Epithelial cell of proximal tubule (primary cell): ENCODE results near the gene SLC25A26. TPM values are rescaled to one million over a fixed set of nuclear protein-coding genes. Genes with fewer than 3 reads are reported as not detected.

Experiments used
- DNase-seq: peaks from one replicate; pipeline ENCODE4 v3.0.0-alpha.2; 2011; ENCODE audit warnings: low read depth
- H3K4me3 ChIP-seq: 2 replicates; pipeline ENCODE4 v1.5.1; 2011; ENCODE audit warnings: low read depth, mild to moderate bottlenecking, low read length
- total RNA-seq: library from RNA; depleted of rRNA; stranded (reverse); fragments of >200 nt; gene quantifications from 2 replicates; pipeline ENCODE4 v1.2.3, GENCODE V29; 2015
- TF ChIP-seq, protein P1 (sequence below): conservative IDR thresholded peaks from 2 replicates; pipeline ENCODE4 v1.5.1; 2012; ENCODE audit warnings: low read depth, mild to moderate bottlenecking, low read length

Gene SLC25A26
- total RNA-seq, 1 donor from 2014 or later = 16.2 TPM

DNA sequence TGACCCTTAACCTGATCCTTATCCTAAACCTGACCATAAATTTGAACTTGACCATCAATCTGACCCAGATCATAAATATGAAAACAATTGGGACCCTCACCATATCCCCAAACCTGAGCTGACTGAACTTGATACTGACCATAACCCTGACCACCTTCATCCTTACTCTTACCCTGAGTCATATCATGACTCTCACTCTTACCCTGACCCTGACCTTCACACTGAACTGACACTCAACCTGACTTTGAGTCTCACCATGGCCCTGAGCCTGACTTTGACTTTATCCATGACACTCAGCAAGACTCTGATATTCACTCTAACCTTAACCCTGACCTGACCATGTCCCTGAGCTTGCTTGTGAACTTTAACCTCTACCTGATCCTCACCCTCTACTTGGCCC is 34.3 kb upstream of the SLC25A26 start:
- no peak for DNase-seq
- TF ChIP-seq, protein P1, sequence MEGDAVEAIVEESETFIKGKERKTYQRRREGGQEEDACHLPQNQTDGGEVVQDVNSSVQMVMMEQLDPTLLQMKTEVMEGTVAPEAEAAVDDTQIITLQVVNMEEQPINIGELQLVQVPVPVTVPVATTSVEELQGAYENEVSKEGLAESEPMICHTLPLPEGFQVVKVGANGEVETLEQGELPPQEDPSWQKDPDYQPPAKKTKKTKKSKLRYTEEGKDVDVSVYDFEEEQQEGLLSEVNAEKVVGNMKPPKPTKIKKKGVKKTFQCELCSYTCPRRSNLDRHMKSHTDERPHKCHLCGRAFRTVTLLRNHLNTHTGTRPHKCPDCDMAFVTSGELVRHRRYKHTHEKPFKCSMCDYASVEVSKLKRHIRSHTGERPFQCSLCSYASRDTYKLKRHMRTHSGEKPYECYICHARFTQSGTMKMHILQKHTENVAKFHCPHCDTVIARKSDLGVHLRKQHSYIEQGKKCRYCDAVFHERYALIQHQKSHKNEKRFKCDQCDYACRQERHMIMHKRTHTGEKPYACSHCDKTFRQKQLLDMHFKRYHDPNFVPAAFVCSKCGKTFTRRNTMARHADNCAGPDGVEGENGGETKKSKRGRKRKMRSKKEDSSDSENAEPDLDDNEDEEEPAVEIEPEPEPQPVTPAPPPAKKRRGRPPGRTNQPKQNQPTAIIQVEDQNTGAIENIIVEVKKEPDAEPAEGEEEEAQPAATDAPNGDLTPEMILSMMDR = no peak
- H3K4me3 ChIP-seq = no peak overlapping the region

DNA sequence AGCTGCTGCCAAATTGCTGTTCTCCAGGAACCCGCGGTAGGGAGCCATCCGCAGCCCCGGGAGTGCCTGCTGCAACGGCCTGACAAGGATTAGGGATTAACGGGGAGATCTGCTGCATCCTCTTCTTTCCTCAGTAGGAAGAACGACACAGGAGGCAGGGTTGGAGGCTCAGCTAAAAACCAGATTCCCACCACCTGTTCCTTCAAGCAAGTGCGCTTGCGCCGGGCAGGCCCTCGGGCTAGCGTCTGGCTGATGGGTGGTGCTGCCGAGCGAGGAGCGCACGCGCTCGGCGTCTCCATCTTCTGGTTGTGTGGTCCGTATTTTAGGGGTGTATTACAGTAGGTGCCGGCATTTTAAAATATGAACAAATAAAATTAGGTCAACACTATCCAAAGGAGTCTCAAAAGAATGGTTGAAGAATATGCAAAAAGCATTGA is 25.4 kb upstream of the SLC25A26 start:
- DNase-seq = peak; percentile 4
- H3K4me3 ChIP-seq = peak overlapping the region; percentile 43
- TF ChIP-seq, protein P1 = peak; percentile 38

DNA sequence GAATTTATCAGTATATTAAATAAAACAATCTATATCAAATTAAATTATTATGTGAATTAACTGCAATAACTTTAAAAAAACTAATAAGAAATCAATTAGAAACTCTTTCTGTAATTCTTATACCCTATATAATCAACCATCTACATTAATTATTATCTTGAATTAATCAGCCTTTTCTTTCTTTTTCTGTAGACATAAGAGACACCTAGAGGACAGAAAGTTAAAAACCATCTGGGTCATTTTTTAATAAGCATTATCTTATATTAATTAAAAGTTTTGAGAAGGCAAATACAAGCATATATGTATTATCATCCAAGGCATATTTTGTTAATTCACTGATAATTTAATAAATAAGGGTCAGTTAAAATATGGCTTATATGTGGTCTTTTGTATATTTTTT is 24.2 kb upstream of the SLC25A26 start:
- no peak for DNase-seq
- H3K4me3 ChIP-seq = no peak overlapping the region
- TF ChIP-seq, protein P1 = no peak

DNA sequence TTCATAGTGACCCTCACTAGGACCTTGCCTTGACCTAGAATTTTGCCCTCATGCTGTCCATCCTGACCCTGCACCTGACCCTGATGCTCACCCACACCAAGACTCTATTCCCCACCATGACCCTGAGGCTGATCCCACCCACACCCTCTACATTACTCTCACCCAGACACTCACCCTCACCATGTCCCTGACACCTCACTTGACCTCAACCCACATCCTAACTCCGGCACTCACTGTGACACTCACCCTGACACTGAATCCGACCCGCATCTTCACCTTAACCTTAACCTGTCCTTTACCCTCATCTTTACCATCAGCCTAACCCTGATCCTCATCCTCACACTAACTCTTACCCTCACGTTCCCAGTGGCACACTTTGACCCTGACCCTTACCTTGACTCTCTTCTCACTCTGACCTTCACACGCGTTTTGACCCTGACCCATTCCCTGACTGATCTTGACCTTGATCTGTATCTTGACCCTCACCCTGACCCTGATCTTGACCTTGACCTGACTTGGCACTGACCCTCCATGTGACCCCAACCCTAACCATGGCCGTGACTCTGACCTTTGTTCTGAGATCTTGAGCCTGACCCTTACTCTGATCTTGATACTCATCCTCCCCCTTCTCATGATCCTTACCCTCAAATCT is 22.2 kb upstream of the SLC25A26 start:
- H3K4me3 ChIP-seq = no peak overlapping the region
- DNase-seq = no peak
- TF ChIP-seq, protein P1 = no peak

DNA sequence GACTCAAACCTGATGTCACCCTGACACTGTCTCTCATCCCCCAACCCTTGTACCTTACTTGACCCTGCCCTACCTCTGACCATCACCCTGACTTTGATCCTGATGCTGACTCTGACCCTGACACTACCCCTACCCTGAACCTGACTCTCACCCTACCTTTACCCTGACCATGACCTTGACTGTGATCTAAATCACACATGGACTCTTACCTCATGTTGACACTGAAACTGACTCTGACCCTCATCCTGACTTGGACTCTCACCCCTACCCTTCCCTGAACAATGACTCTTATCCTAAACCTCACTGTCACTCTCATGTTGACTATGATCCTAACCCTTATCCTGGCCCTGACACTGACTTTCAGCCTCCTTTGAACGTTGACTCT is 21.7 kb upstream of the SLC25A26 start:
- TF ChIP-seq, protein P1 = no peak
- no peak overlapping the region for H3K4me3 ChIP-seq
- DNase-seq = no peak

DNA sequence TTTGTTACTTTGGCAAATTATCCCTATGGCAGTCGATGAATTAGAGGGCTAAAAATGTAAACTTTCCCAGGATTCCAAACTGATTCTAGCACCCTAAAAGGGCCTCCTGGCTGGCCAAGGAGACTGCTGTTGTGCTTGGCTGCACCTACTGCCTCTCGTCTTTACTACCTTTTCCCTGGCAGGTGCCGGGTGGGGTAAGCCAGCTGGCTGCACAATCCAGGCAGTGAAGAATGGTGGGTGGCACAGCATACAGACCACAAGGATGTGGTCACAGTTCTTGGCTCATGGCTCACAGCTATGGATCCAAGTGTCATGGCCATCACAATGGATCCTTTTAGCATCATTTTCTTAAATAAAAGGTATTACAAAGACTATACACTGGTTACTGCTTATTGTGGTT is 20.7 kb upstream of the SLC25A26 start:
- H3K4me3 ChIP-seq = no peak overlapping the region
- DNase-seq = no peak
- TF ChIP-seq, protein P1 = no peak

DNA sequence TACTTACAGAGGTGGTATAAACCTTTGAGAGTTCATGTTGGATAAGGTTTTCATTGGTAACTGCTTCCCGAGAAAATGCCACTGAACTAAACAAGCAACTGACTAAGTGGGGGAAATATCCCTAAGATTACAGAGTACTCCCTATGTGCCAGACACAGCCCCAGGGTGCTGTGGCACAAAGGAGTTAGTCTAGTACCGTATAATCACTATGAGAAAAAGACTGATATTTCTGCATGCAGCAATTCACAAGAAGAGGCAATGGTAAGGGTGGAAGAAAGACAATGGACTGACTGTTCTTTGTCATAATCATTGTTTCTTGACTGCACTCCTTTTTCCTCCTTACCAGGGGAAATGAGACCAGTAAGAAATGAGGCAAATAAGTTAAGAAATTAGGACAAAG is 20.0 kb upstream of the SLC25A26 start:
- no peak for DNase-seq
- H3K4me3 ChIP-seq = no peak overlapping the region
- TF ChIP-seq, protein P1 = no peak
